GM12878 (cell line): ENCODE measurements around the gene ATP6V1A. TPM values are rescaled to one million over a fixed set of nuclear protein-coding genes. Genes with fewer than 3 reads are reported as not detected.

ENCODE experiments used
- BACH1 ChIP-seq: fragments of 450-650 bp; IDR thresholded peaks from 2 replicates; pipeline ENCODE4 v1.6.1; 2017; ENCODE audit warnings: mild to moderate bottlenecking, borderline replicate concordance
- BHLHE40 ChIP-seq, 2 experiments: fragments of 450-650 bp in 1 of 2; IDR thresholded peaks; 2 replicates each; pipeline ENCODE4 v1.6.1; 2011 to 2017; ENCODE audit warnings: low read depth in 2 of 2, borderline replicate concordance in 1 of 2, improper control_type of control experiment in 1 of 2, low read length in 1 of 2, mild to moderate bottlenecking in 1 of 2
- BRCA1 ChIP-seq: IDR thresholded peaks from 2 replicates; pipeline ENCODE4 v1.6.1; 2011; ENCODE audit warnings: low read depth, low read length, improper control_type of control experiment
- CBX5 ChIP-seq: sonication (generic); IDR thresholded peaks from 2 replicates; pipeline ENCODE4 v1.6.1; 2016; ENCODE audit warnings: low read depth, moderate library complexity, mild to moderate bottlenecking, inconsistent platforms
- EGR1 ChIP-seq, 2 experiments: IDR thresholded peaks; 1 replicate in 1 of 2; 2 replicates in 1 of 2; pipeline ENCODE4 v1.6.1; 2011 to 2012; ENCODE audit warnings: low read depth in 2 of 2, low read length in 2 of 2, borderline replicate concordance in 1 of 2, mild to moderate bottlenecking in 1 of 2, moderate library complexity in 1 of 2
- ELK1 ChIP-seq: IDR thresholded peaks from 2 replicates; pipeline ENCODE4 v1.6.1; 2012; ENCODE audit warnings: low read depth, low read length, improper control_type of control experiment
- HCFC1 ChIP-seq: fragments of 150-350 bp; IDR thresholded peaks from 2 replicates; pipeline ENCODE4 v1.6.1; 2014; ENCODE audit warnings: low read length
- HDAC6 ChIP-seq: fragments of 200-600 bp; sonication (generic); IDR thresholded peaks from one replicate; pipeline ENCODE4 v1.8.0; 2017; ENCODE audit warnings: antibody characterized with exemption; ENCODE audit not compliant: unreplicated experiment
- HDGF ChIP-seq: fragments of 450-650 bp; IDR thresholded peaks from 2 replicates; pipeline ENCODE4 v1.6.1; 2016; ENCODE audit warnings: antibody characterized with exemption
- IRF3 ChIP-seq: fragments of 450-650 bp; IDR thresholded peaks from 2 replicates; pipeline ENCODE4 v1.6.1; 2014; ENCODE audit warnings: mild to moderate bottlenecking
- IRF4 ChIP-seq: IDR thresholded peaks from 2 replicates; pipeline ENCODE4 v1.6.1; 2011; ENCODE audit warnings: low read depth, low read length
- KLF5 ChIP-seq: fragments of 450-650 bp; IDR thresholded peaks from 2 replicates; pipeline ENCODE4 v1.6.1; 2014; ENCODE audit warnings: mild to moderate bottlenecking; ENCODE audit not compliant: partially characterized antibody
- NFIC ChIP-seq: IDR thresholded peaks from 2 replicates; pipeline ENCODE4 v1.6.1; 2012; ENCODE audit warnings: low read depth, mild to moderate bottlenecking, inconsistent platforms, low read length, moderate library complexity
- NFXL1 ChIP-seq: fragments of 450-650 bp; IDR thresholded peaks from 2 replicates; pipeline ENCODE4 v1.6.1; 2017; ENCODE audit warnings: antibody characterized with exemption, mild to moderate bottlenecking, borderline replicate concordance
- NFYB ChIP-seq: IDR thresholded peaks from 2 replicates; pipeline ENCODE4 v1.6.1; 2011; ENCODE audit warnings: low read depth, mild to moderate bottlenecking, low read length, improper control_type of control experiment, moderate library complexity; ENCODE audit not compliant: insufficient read depth
- NRF1 ChIP-seq: conservative IDR thresholded peaks from 2 replicates; pipeline ENCODE4 v1.6.1; 2011; ENCODE audit warnings: mild to moderate bottlenecking, low read depth, low read length, improper control_type of control experiment
- PAX5 ChIP-seq: IDR thresholded peaks from 2 replicates; pipeline ENCODE4 v1.6.1; 2011; ENCODE audit warnings: low read depth, low read length, borderline replicate concordance
- SIN3A ChIP-seq: IDR thresholded peaks from 2 replicates; pipeline ENCODE4 v1.6.1; 2012; ENCODE audit warnings: low read depth, low read length, improper control_type of control experiment
- SKIL ChIP-seq: fragments of 450-650 bp; IDR thresholded peaks from 2 replicates; pipeline ENCODE4 v1.6.1; 2017; ENCODE audit warnings: mild to moderate bottlenecking, low read depth, inconsistent platforms; ENCODE audit not compliant: poor library complexity, severe bottlenecking
- ZNF207 ChIP-seq: fragments of 450-650 bp; IDR thresholded peaks from 2 replicates; pipeline ENCODE4 v1.6.1; 2014; ENCODE audit warnings: antibody characterized with exemption, mild to moderate bottlenecking, borderline replicate concordance
- ZNF24 ChIP-seq: fragments of 450-650 bp; IDR thresholded peaks from 2 replicates; pipeline ENCODE4 v1.6.1; 2017; ENCODE audit warnings: antibody characterized with exemption, mild to moderate bottlenecking
- ZNF687 ChIP-seq: fragments of 450-650 bp; IDR thresholded peaks from 2 replicates; pipeline ENCODE4 v1.6.1; 2017; ENCODE audit warnings: mild to moderate bottlenecking, moderate library complexity
- ZSCAN29 ChIP-seq: fragments of 450-650 bp; IDR thresholded peaks from 2 replicates; pipeline ENCODE4 v1.6.1; 2017; ENCODE audit warnings: mild to moderate bottlenecking, moderate library complexity
- polyA plus RNA-seq, 11 experiments: library from polyadenylated mRNA; depleted of rRNA in 4 of 11; unstranded in 6 of 11; stranded (reverse) in 5 of 11; fragments of >200 nt; fragmentation: Nextera tagmentation in 4 of 11; fragmentation: Illumina TruSeq in 1 of 11; extraction: Ambion mirVana in 4 of 11; extraction: Trizol in 1 of 11; gene quantifications; 1 replicate in 1 of 11; 2 replicates in 10 of 11; pipeline versions ENCODE4 v1.2.1 to v1.2.3, GENCODE V29; 2011 to 2016; ENCODE audit warnings: inconsistent platforms in 2 of 11, missing spikeins in 2 of 11, low read depth in 1 of 11
- total RNA-seq, 4 experiments: library from RNA; depleted of rRNA in 3 of 4; stranded (reverse); fragments of >200 nt in 3 of 4; fragmentation: Illumina TruSeq in 1 of 4; extraction: Trizol in 1 of 4; gene quantifications; 2 replicates each; pipeline versions ENCODE4 v1.2.1 to v1.2.3, GENCODE V29; 2013 to 2021

Gene ATP6V1A
- total and polyA plus RNA-seq, 10 of the 15 experiments (the other 5 are each of a cell fraction or from before 2014, with no cell fraction given) = 22.4 to 65.8 (median 47.7) TPM

- TF ChIP-seq NFYB = no peak
- TF ChIP-seq ZSCAN29 = 0 out of 2 replicates have a peak, but pooled peaks have one; percentile 57
- 0 out of 2 replicates have a peak, but pooled peaks have one; percentile 12 for TF ChIP-seq IRF3
- peak; percentile 71; the same call in 1 of the 2 replicates for TF ChIP-seq ZNF24
- no peak for TF ChIP-seq SKIL
- no peak for TF ChIP-seq HCFC1
- TF ChIP-seq ZNF687 = peak; percentile 62
- peak; percentile 55; the same call in 1 of the 2 replicates for TF ChIP-seq NFXL1
- TF ChIP-seq HDGF = no peak
- 0 out of 2 replicates have a peak, but pooled peaks have one; percentile 8 for TF ChIP-seq IRF4
- no peak for TF ChIP-seq SIN3A
- TF ChIP-seq HDAC6 = no peak
- TF ChIP-seq NRF1 = no peak
- peak in 1 of 2 experiments; percentile 15; a peak in 1 of 3 replicates for TF ChIP-seq EGR1 (IDR thresholded peaks at IDR 0.05; ENCODE audit: borderline replicate concordance in 1 of 2, low read depth in 2 of 2, low read length in 2 of 2)
- TF ChIP-seq BRCA1 = no peak
- TF ChIP-seq ELK1 = no peak
- peak in 1 of 2 experiments; percentile 56; a peak in 2 of 4 replicates for TF ChIP-seq BHLHE40 (IDR thresholded peaks at IDR 0.05; ENCODE audit: borderline replicate concordance in 1 of 2, low read depth in 2 of 2, low read length in 1 of 2)
- TF ChIP-seq PAX5 = 0 out of 2 replicates have a peak, but pooled peaks have one; percentile 11
- TF ChIP-seq KLF5 = peak; percentile 84
- peak; percentile 87 for TF ChIP-seq ZNF207
- peak; percentile 41; the same call in 1 of the 2 replicates for TF ChIP-seq CBX5
- TF ChIP-seq BACH1 = peak; percentile 82; the same call in 1 of the 2 replicates
- no peak for TF ChIP-seq NFIC
Measured at GRCh38 chr3:113838631-113839209, 91.9 kb downstream of the ATP6V1A start, which contains the start of gene GRAMD1C (continued).
